Body of pancreas (tissue), 4 donors: ENCODE data around the gene ANGPTL4.

Experiments
- CTCF ChIP-seq, 7 experiments: fragments of 450-650 bp in 4 of 7; fragments of 200-600 bp in 3 of 7; sonication (generic) in 3 of 7; IDR thresholded peaks; one replicate each; pipeline ENCODE4 v1.5.1; 2016 to 2019; ENCODE audit warnings: antibody characterized with exemption in 7 of 7
- POLR2A ChIP-seq, 3 donors: fragments of 450-650 bp; IDR thresholded peaks; one replicate each; pipeline ENCODE4 v1.6.1; 2016; ENCODE audit warnings: antibody characterized with exemption in 3 of 3, mild to moderate bottlenecking in 2 of 3

- TF ChIP-seq CTCF (IDR thresholded peaks at IDR 0.05), result no peak
- TF ChIP-seq POLR2A (IDR thresholded peaks at IDR 0.05), result no peak
These were observed 34.4 kb downstream of the ANGPTL4 start for GRCh38 chr19:8398311-8398771.
